ENCODE results near the gene CFDP1.

Gene CFDP1

DNA sequence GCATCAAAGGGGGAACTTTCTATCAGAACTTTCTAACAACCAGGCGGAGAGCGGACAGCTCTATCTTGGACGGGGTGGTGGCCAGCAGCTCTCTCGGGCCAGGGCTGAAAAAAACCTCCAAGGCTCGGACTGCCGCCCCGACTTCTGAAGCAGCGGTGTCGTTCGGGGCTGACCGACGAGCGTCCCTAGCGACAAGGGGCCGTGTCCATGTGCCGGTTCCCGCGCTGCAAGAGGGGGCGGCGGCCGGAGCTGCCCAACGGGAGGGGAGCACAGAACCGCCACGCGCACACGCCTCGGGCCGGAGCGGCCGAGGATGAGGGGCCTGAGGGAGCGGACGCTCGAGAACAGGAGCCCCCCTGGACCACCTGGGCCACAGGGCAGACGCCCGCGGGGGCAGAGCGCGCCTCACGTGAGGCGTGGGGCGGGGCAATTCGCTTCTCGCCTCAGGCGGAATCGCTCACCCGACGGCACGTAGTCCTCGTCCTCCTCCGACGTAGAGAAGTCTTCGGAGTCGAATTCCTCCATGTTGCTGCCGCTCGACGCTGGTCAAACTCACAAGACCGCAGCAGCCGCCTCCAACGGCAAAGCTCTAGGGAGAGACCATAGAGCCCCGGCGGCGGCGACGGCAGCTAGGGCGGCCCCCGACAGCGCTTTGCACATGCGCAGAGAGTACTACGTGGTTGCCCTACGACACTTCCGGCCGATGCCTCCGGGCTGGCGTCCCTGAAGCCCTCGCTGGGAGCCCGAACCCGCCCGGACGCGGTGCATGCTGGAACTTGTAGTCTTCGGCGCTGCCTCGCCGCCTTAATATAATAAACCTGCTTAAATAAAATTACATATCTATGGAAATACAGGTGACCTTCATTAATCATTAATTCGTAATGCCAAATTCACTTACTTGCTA, at the start of gene CFDP1:
TSS of gene CFDP1 (minus strand) at position 676 of the 904 bp plus-strand sequence. CDS start at position 525, 151 bp downstream.
- DNase-seq (ENCODE audit: low read depth in 3 of 3) = peak; percentile 92 to 94 (median 94)

DNA sequence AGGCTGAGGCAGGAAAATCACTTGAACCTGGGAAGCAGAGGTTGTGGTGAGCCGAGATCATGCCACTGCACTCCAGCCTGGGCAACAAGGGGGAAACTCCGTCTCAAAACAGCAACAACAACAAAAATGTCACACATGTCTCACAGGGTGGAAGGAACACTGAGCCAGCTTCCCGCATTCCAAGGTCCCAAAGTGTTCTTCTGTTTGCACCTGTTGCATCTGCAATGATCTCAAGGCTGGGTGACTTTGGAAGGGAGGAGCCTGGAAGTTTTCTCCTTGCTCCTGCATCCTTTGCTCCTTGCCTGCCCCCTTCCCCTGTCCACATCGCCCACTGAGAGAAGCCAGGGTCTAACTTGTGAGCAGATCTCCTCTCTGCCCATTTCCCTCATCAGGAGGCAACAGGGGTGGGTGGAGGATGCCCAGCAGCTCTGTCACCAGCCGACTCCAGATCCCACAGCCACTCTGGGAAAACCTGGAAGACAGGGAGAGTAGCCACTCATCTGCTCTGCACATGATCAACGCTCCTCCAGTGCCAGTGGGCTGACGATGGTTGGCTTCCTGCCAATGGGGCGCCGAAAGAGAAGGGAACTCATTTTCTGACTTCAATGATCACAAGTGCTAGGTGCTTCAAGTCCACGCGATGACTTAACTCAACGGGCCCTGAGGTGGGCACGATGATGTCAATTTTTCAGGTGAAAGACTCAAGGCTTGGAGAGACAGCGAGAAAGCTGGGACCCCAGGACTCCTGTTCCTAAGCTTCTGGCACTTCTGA, 49.3 kb upstream of the CFDP1 start:
- DNase-seq (ENCODE audit: low read depth in 3 of 3) = no peak

DNA sequence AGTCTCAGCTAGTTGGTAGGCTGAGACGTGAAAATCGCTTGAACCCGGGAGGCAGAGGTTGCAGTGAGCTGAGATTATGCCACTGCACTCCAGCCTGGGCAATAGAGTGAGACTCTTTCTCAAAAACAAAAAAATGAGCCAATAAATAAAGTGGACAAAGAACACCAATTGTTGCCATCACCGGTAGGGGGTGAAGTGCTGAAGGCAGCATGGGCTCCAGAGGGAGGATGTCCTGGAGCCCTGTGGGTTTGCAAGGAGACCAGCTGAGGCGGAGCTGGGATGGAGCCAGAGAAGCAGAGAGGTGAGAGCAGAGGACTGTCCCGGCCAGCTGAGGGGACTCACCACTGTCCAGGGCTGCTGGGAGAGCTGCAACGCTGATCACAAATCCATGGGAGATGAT, 48.2 kb upstream of the CFDP1 start:
- no peak for DNase-seq (ENCODE audit: low read depth in 3 of 3)

DNA sequence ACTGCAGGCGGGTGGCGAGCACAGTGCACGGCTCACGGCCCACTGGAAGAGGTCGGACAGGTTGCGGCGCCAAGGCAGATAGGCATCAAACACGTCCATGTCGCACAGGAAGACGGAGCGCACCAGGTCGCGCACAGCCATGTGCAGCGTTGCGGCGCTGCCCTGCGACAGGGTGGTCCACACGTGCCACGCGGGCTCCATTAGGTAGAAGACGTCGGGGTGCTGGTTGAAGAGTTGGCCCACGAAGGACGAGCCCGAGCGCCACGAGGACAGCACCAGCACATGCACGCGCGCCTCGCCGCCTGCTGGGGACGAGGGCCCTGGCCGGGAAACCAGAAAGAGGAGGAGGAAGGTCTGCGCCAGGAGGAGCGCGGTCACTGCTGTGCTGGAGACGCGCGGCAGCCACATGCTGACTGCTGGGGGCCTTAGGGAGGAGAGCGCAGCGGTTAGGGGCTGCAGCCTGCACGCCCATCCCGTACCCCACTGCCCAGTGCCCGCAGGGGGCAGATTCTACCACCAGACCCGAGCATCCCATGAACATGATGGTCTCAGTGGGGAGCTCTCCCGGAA, 46.2 kb upstream of the CFDP1 start:
- no peak for DNase-seq (ENCODE audit: low read depth in 3 of 3)

DNA sequence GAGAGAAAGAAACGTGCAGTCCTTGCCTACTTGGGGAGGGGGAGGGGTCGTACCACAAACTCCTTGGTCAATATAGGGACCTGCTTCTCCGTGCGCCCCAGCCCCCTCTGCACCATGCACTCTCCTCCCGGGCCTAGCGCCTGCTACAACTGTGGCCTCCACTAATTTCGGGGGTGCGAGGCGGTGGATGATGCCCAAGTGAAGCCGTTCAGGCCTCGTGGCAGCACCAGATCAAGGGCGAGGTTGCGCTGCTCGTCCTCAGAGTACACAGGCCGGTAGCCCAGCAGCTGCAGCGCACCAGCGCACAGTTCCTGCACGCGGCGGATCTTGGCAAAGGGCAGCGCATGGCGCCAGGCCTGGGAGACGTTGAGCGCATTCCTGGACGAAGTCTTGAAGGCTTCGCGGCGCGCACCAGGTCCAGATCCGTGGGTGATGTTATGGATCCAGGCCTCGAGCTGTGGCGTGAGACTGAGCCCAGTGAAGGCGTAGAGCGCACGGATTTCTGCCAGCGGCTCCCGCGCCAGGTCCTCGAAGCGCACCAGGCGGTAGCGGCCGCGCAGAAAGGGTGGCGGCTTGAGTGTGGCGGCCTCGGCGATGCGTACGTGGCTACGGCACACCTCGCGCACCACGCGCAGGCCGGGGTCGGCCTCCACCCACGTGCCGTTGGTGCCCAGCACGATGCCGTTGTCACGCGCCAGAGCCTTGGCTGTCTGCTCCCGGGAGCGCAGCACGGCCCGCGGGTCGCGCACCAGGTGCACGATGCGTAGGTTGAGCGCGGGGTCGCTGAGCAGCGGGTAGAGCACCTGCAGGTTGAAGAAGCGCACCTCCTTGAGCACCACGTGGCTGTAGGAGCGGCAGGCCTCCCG, 45.4 kb upstream of the CFDP1 start:
- DNase-seq (ENCODE audit: low read depth in 3 of 3) = no peak

DNA sequence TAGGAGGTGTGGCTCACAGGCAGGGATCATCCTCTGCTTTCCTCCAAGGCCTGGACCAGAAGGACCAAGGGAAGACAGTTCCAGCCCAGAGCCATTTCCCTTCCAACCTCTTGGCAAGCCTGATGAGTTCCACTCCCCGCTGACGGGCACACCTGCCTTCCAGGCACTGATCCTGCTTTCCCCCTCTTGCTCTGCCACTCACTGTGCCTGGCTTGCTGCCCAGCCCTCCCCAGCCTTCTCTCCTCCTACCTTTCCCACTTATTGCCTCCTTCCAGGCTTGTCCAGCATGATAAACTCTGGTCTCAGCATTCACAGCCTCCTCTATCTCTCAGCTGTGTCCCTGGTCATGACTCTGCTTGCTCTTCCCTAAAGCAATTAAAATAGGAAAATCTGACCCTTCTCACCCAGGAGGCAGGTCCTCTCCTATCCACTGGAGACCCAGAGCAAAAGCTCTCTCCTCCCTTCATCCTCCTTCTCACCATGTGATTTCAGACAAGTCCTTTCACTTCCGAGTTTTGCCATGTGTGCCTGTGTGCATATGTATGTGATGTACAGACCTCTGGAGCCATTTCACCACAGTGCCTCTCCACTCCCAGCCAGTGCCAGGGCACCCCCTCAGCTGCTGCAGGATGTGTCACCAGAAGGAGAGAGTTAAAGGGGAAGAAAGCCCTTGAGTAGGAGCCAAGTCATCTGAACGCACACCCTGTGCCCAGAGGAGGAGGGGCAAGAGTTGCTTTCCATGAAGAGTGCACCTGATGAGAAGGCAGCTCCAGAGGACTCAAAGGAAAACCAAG, 44.6 kb upstream of the CFDP1 start:
- DNase-seq (ENCODE audit: low read depth in 3 of 3) = no peak

DNA sequence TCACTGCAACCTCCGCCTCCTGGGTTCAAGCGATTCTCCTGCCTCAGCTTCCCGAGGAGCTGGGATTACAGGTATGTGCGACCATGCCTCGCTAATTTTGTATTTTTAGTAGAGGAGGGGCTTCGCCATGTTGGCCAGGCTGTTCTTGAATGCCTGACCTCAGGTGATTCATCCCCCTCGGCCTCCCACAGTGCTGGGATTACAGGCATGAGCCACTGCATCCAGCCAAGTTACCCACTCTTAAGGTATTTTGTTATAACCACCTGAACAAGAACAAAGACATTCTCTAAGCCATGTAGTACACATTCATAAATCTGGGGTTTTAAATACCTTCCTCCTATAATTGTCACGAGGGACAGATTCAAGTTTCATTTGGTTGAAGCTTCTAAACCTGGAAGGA, 43.5 kb upstream of the CFDP1 start:
- DNase-seq (ENCODE audit: low read depth in 3 of 3) = no peak

DNA sequence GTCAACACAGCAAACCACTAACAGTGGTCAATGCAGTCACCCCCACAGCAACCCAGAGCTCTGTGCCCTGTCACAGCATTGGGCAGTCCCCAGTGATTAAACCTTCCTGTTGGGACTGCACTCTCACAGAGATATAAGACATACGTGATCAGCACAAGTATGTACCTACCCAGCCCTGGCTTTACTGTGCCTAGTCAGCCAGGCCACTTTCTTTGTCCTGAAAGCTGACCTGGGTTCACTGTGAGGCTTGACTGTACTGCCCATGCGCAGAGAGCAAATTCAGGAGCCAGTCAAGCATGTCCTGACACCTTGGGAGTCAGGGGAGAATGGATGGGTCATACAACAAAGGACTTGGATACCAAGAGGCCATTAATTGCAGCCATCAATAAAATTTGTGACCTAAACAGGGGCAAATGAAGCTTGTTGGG, 42.1 kb upstream of the CFDP1 start:
- no peak for DNase-seq (ENCODE audit: low read depth in 3 of 3)

DNA sequence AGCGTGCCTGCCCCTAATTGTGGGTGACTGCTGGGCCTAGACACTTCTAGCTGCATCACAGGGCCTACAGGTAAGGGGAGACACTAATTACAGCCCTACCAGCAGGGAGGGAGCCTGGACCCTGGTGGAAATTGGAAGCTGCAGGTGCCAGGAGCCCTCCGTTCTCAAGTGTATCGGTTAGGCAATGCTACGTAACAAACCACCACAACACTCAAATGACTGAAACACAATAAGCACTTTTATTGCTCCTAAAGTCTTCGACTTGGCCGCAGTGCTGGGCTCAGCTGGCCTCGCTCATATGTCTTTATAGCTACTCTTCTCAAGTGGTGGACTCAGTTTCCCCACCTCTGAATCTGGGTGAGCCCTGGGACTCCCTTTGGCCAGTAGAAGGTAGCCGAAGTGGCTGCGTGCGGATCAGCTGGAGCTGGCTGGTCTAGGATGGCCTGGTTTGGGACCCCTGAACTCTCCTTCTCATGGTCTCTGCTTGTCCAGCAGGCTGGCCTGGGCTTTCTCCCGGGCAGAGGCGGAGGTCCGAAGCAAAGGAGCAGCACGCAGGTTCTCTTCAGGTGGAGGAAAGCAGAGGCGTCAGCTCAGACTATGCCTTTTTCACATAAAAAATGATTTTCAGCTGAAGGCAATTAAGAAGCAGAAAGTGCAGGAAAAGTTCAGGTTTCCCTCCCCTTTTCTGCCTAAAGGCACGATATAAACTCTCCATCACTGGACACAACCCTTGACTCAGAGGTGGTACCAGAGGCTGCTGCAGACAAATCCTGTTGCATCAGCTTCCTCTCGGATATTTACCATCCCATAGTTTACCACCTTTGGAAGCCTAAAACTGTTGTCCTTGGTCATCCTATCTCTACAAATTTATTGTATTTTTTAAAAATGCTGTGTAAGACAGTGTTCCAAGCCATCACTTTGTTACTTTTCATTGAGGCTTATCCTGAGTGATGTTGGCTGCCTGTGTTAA, 39.9 kb upstream of the CFDP1 start:
- DNase-seq (ENCODE audit: low read depth in 3 of 3) = no peak

DNA sequence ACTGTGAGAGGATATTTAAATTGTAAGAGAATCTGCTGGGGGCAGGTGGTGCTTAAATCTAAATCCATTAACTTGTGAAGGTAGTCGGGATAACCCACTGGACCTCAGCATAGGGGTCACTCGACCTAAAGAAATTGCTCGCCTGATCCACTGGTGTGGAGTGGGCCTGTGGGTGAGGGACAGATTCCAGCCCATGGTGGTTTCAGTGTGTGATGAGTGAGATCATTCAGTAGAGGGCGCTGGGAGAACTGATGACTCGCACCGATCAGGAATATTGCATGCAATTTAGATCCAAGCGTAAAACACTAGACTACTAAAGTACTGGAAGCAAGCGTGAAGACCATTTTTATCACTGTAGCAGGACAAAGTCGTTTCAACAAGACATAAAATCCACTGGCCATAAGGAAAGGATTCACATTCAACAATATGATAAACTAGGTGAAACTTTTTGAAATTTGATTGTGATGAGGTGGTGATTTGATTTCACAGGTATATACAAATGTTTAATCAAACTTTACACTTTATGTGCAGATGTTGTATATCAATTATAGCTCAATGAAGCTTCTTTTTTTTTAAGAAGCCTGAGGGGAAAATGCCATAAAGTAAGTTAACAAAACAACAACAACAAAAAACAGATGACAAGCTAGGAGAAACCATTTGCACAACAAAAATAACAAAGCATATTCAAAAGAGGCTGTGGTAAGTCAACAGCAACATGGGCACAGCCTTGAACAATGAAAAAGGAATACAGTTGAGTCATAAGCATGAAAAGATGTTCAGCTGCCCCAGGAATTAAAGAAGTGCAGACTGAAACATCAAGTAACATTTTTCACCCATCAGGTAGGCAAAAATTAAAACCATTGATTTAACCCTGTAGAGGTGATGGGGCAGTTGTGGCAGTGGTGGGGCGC, 38.7 kb upstream of the CFDP1 start:
- DNase-seq (ENCODE audit: low read depth in 3 of 3) = peak in 2 of 3 experiments; percentile 12 to 14

DNA sequence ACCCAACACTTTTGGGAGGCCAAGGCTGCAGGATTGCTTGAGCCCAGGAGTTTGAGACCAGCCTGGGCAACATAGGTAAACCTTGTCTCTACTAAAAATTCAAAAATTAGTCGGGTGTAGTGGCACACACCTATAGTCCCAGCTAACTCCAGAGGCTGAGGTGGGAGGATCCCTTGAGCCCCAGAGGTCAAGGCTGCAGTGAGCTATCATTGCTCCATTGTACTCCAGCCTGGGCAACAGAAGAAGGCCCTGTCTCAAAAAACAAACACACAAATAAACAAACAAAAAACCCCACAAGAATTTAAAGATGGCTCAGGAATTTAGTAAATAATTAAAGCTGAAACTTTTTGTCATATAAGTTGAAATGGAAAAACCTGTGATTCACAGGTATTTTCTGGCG, 33.5 kb upstream of the CFDP1 start:
- no peak for DNase-seq (ENCODE audit: low read depth in 3 of 3)

DNA sequence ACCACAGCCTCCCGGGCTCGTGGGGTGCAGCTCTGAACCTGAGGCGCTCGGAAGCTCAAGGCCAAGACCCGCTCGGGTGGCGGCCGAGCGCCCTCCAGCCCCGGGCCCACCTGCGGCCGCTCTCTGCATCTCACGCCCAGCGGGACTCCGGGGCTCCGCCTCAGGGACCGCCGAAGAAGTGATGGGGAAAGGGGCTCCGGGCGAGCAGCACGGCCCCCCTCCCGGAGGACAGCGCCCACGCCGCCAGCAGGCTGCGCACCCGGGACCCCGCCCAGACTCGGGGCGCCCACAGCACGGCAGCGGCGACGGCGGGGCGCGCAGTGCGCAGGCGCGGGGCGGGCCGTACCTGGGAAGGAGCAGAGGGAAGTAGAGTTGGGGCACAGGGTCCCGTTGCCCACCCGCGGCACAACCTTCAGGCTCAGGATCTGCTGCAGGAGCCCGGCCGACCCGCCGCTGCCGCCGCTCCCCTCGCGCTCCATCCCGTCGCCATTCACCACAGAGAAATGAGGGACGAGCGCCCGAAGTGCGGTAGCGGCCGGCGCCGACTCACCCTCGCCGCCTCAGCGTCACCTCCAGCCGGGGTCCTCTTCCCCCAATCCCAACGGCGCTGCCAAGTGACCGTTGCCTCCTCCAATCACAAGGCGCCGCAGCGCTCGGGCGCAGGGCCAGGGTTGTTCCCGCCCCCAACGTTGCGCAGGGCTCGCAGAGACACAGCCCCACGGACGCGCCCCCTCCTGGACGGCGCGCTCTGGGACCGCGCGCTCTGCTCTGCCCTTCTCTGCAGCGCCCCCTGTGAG, 31.0 kb upstream of the CFDP1 start, which contains the start of gene TMEM170A:
TSS of gene TMEM170A (minus strand) at position 568 of the 797 bp plus-strand sequence. CDS start at position 479, 89 bp downstream.
- peak; percentile 97 to 99 (median 99) for DNase-seq (ENCODE audit: low read depth in 3 of 3)

DNA sequence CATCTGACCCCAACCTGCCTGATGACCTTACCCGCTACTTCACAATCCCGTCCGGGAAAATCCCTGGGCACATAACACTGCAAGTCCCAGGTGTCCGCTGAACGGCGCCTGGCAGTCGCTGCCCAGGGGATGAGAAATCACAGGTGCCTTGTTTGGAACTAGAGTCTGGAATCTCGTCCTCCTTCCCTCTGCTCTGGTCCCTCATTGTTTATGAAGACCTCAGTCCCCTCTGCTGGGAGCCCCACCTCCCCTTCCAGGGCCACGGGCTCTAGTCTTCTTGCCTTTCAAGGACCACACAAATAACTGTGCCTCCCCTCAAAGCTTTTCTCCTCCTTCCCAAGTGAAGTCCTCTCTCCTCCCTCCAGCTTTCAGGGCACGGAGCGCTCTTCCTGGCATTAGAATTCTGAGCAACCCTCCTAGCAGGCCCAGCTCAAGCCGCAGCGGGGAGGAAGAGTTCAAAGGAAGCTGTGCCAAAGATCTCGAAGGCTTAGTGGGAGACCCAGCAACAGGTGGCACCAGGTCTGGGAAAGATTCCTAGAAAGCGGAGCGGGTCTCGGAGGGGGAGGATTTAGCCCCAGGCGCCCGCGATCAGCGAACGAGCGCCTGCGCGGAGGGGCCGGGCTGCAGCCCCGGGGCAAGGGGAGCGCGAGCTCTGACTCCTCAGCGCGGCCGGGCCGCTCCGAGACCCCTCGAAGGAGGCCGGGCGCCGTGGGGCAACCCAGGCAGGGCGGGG, 30.3 kb upstream of the CFDP1 start:
- peak in 2 of 3 experiments; percentile 5 to 19 for DNase-seq (ENCODE audit: low read depth in 3 of 3)

DNA sequence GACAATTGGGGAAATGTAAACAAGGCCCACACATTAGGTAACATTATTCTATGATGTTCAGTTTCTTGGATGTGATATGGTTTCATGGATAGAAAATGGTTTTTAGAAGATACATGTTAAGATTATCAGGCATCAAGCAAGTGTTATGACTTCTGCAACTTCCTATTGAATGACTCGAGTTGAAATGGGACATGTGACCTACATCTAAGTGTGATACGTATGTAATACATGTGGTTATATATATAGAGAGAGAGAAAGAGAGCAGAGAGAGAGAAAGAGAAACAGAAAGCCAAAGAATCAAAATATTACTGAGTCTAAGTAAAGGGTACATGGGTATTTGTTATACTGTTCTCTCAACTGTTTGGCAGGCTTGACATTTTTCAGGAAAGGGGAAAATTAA, 29.5 kb upstream of the CFDP1 start:
- DNase-seq (ENCODE audit: low read depth in 3 of 3) = no peak

DNA sequence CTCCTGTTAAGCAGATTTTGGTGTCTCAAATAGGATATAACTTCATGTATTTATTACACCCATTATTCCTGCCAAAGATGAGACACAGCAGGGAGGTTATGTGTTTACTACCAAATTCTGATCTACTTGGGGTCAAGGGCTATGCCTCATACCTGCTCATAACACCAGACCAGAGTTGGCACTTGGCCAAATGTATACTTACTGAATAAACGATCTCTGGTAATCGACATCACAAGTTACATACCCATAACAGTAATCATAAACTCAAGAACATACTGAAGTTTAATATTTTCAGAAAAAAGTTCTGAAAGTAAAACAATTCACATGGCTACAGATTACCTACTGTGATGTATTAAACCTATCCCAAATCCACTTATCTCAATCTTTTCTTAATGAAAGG, 28.3 kb upstream of the CFDP1 start:
- DNase-seq (ENCODE audit: low read depth in 3 of 3) = no peak

DNA sequence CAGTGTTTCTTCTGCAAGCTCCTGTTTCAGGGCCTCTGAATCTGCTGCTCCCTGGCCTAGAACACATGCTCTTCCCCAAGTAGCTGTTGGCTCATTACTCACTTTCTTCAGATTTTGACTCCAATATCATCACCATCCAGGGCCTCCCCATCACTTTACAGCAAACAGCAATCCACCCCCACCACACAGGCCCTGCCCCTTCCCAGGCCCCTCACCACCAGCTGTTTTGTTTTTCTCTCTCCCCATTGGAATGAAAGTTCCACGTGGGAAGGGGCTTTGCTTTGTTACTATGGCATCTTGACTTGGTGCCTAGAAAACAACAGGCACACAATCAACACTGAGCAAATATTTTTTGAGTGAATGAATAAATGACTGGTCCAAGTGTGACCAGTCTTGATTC, 27.1 kb upstream of the CFDP1 start:
- no peak for DNase-seq (ENCODE audit: low read depth in 3 of 3)

DNA sequence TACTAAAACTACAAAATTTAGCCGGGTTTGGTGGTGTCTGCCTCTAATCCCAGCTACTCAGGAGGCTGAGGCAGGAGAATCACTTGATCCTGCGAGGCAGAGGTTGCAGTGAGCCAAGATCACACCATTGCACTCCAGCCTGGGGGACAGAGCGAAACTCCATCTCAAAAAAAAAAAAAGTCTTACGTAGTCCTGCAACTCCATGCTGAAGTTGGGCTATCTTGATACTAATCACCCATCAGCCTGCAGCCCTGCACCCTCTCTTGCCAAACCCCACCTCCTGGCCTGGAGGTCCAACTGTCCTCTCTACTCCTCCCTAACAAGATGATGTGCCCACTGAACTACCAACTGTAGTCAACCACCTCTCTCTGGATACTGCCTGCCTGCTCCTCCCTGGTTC, 26.4 kb upstream of the CFDP1 start:
- no peak for DNase-seq (ENCODE audit: low read depth in 3 of 3)
